Right atrium auricular region (tissue), 2 donors: ENCODE data around the gene SFXN4. TPM values are rescaled to one million over a fixed set of nuclear protein-coding genes. Genes with fewer than 3 reads are reported as not detected.
A peak's percentile ranks its signal among the peaks of the same experiment; 100 is the strongest.
"Not testable (repeated sequence)": the region's sequence is repeated elsewhere in the genome, so short reads cannot be mapped to it uniquely, and the experiment has no call there.

Experiments used
- DNase-seq: peaks from one replicate; pipeline ENCODE4 v3.0.0-alpha.2; 2019; ENCODE audit warnings: low spot score
- H3K27ac ChIP-seq, 2 donors: fragments of 200-600 bp; sonication (generic); 1 replicate in 1 of 2; 2 replicates in 1 of 2; pipeline ENCODE4 v1.5.1; 2016 to 2019
- H3K27me3 ChIP-seq, 2 donors: fragments of 200-600 bp; sonication (generic); one replicate each; pipeline versions ENCODE4 v1.5.1 to v1.6.0; 2017 to 2019
- H3K36me3 ChIP-seq: fragments of 200-600 bp; sonication (generic); one replicate; pipeline ENCODE4 v1.5.1; 2016
- H3K4me1 ChIP-seq, 2 donors: fragments of 200-600 bp; sonication (generic); one replicate each; pipeline versions ENCODE4 v1.5.1 to v1.6.0; 2017 to 2019
- H3K4me3 ChIP-seq, 2 donors: fragments of 200-600 bp; sonication (generic); 1 replicate in 1 of 2; 2 replicates in 1 of 2; pipeline ENCODE4 v1.5.1; 2017 to 2019; ENCODE audit warnings: mild to moderate bottlenecking in 1 of 2, moderate library complexity in 1 of 2
- H3K9me3 ChIP-seq, 2 donors: fragments of 200-600 bp; sonication (generic); one replicate each; pipeline ENCODE4 v1.5.1; 2019
- CTCF ChIP-seq, 2 donors: fragments of 200-600 bp; sonication (generic); IDR thresholded peaks; one replicate each; pipeline ENCODE4 v1.5.1; 2019; ENCODE audit warnings: antibody characterized with exemption in 2 of 2
- total RNA-seq, 2 donors: library from RNA; depleted of rRNA; stranded (reverse); fragments of >200 nt; gene quantifications; one replicate each; pipeline ENCODE4 v1.1.0, GENCODE V29; 2016

The SFXN4 gene
- total RNA-seq, 2 donors from 2014 or later, result 31.3 to 49.6 TPM

GRCh38 chr10:119100434-119101238, 64.9 kb downstream of the SFXN4 start:
- Histone ChIP-seq H3K9me3 (no peaks in the 10 kb centered on the region), H3K36me3 (no peaks in the 10 kb centered on the region), H3K4me3 (no peak overlapping the region), H3K4me1 (peaks cover 0 to 9% of the 10 kb centered on the region in 2 donors), H3K27me3 (no peaks in the 10 kb centered on the region), H3K27ac (peak overlapping the region in 1 of 2 donors; percentile 25)
- no peak for DNase-seq
- TF ChIP-seq CTCF (IDR thresholded peaks at IDR 0.05), result no peak

GRCh38 chr10:119098576-119098975, 66.9 kb downstream of the SFXN4 start:
- Histone ChIP-seq H3K9me3 (no peaks in the 10 kb centered on the region), H3K4me1 (no peaks in the 10 kb centered on the region), H3K4me3 (no peak overlapping the region), H3K36me3 (no peaks in the 10 kb centered on the region), H3K27me3 (no peaks in the 10 kb centered on the region), H3K27ac (no peak overlapping the region)
- DNase-seq, result no peak
- no peak for TF ChIP-seq CTCF (IDR thresholded peaks at IDR 0.05)

- not testable (repeated sequence) for H3K4me1 ChIP-seq, H3K36me3 ChIP-seq, H3K27ac ChIP-seq, DNase-seq, H3K4me3 ChIP-seq, H3K9me3 ChIP-seq, H3K27me3 ChIP-seq
Measured at GRCh38 chr10:119096641-119097415, 68.7 kb downstream of the SFXN4 start.

GRCh38 chr10:119095640-119096039, 69.9 kb downstream of the SFXN4 start:
- Histone ChIP-seq H3K9me3 (no peaks in the 10 kb centered on the region), H3K4me3 (no peak overlapping the region), H3K27ac (no peak overlapping the region), H3K36me3 (no peaks in the 10 kb centered on the region), H3K4me1 (no peaks in the 10 kb centered on the region), H3K27me3 (no peaks in the 10 kb centered on the region)
- no peak for TF ChIP-seq CTCF (IDR thresholded peaks at IDR 0.05)
- no peak for DNase-seq

- no peak overlapping the region for H3K4me3 ChIP-seq
- H3K27ac ChIP-seq, result no peak overlapping the region
- H3K27me3 ChIP-seq, result no peaks in the 10 kb centered on the region
- no peak for TF ChIP-seq CTCF (IDR thresholded peaks at IDR 0.05)
- no peaks in the 10 kb centered on the region for H3K36me3 ChIP-seq
- H3K4me1 ChIP-seq, result no peaks in the 10 kb centered on the region
- no peaks in the 10 kb centered on the region for H3K9me3 ChIP-seq
- DNase-seq, result no peak
Measured at GRCh38 chr10:119090968-119091367, 74.5 kb downstream of the SFXN4 start.

Other genes starting within 250 kb of the SFXN4 start
- gene NANOS1, start 136.0 kb downstream of the SFXN4 start, total RNA-seq, result 1 to 10 TPM; 5.2 to 7.8 TPM
- 10 to 100 TPM; 69.8 to 76.9 TPM for gene EIF3A, start 84.9 kb downstream of the SFXN4 start, total RNA-seq
- 10 to 100 TPM; 25.9 to 31.4 TPM for gene DENND10, start 61.6 kb downstream of the SFXN4 start, total RNA-seq
- 100 to 1,000 TPM; 168 to 250 TPM for gene PRDX3, start 13.1 kb upstream of the SFXN4 start, total RNA-seq
- 10 to 100 TPM; 19.2 to 53.8 TPM for gene GRK5, start 41.9 kb upstream of the SFXN4 start, total RNA-seq